SU-DHL-6 (cell line): ENCODE data around the gene PCDHGA10.
"Not testable (repeated sequence)": the region's sequence is repeated elsewhere in the genome, so short reads cannot be mapped to it uniquely, and the experiment has no call there.

Experiments used
- H2AFZ ChIP-seq: fragments of 200-600 bp; sonication (generic); 2 replicates; pipeline ENCODE4 v1.6.1; 2014; ENCODE audit warnings: low read depth, mild to moderate bottlenecking, moderate library complexity, mixed read lengths, antibody characterized with exemption, low read length; ENCODE audit not compliant: severe bottlenecking
- H3F3A ChIP-seq: fragments of 200-600 bp; shearing (Covaris generic); 2 replicates; pipeline ENCODE4 v1.6.0; 2016; ENCODE audit warnings: antibody characterized with exemption, mild to moderate bottlenecking; ENCODE audit not compliant: insufficient read depth
- H3K27ac ChIP-seq: fragments of 200-600 bp; sonication (generic); 2 replicates; pipeline ENCODE4 v1.5.1; 2016; ENCODE audit warnings: low read depth, mild to moderate bottlenecking, low read length, moderate library complexity, mixed read lengths
- H3K27me3 ChIP-seq: fragments of 200-600 bp; sonication (generic), shearing (Covaris generic); 2 replicates; pipeline ENCODE4 v1.6.0; 2014; ENCODE audit warnings: mild to moderate bottlenecking, low read length
- H3K36me3 ChIP-seq: fragments of 200-600 bp; sonication (generic); 2 replicates; pipeline ENCODE4 v1.6.1; 2014; ENCODE audit warnings: mild to moderate bottlenecking, low read length, mixed read lengths
- H3K4me2 ChIP-seq: fragments of 300-600, 200-600 bp; shearing (Covaris generic), sonication (generic); 2 replicates; pipeline ENCODE4 v1.6.0; 2014; ENCODE audit warnings: low read length, low read depth, mild to moderate bottlenecking; ENCODE audit not compliant: poor library complexity, severe bottlenecking
- H3K4me3 ChIP-seq: fragments of 200-600 bp; sonication (generic); 2 replicates; pipeline ENCODE4 v1.5.1; 2014; ENCODE audit warnings: antibody characterized with exemption, low read length, mild to moderate bottlenecking, mixed read lengths; ENCODE audit not compliant: insufficient read depth, poor library complexity, severe bottlenecking
- H3K79me2 ChIP-seq: fragments of 200-600 bp; sonication (generic); 2 replicates; pipeline ENCODE4 v1.6.1; 2014; ENCODE audit warnings: mild to moderate bottlenecking, low read length, moderate library complexity; ENCODE audit not compliant: insufficient read depth
- H3K9ac ChIP-seq: fragments of 200-600 bp; sonication (generic); 2 replicates; pipeline ENCODE4 v1.7.0; 2014; ENCODE audit warnings: mild to moderate bottlenecking, low read length
- H3K9me2 ChIP-seq: fragments of 200-600 bp; sonication (generic); replicated peaks from 2 replicates; pipeline ENCODE4 v1.6.1; 2014; ENCODE audit warnings: low read length; ENCODE audit not compliant: insufficient read depth
- H3K9me3 ChIP-seq: fragments of 200-600 bp; sonication (generic); 2 replicates; pipeline ENCODE4 v1.6.1; 2014; ENCODE audit warnings: low read length, mixed read lengths; ENCODE audit not compliant: insufficient read depth
- H4K20me1 ChIP-seq: fragments of 200-600 bp; sonication (generic); 2 replicates; pipeline ENCODE4 v1.6.1; 2014; ENCODE audit warnings: low read depth, mild to moderate bottlenecking, antibody characterized with exemption, low read length, moderate library complexity, mixed read lengths
- EZH2phosphoT487 ChIP-seq: fragments of 200-600 bp; sonication (generic), shearing (Covaris generic); conservative IDR thresholded peaks from 2 replicates; pipeline ENCODE4 v1.6.1; 2018; ENCODE audit warnings: mild to moderate bottlenecking, antibody characterized with exemption, low read length, moderate library complexity, mixed read lengths
- TF ChIP-seq, protein P1 (sequence below): fragments of 200-600 bp; sonication (generic); IDR thresholded peaks from one replicate; pipeline ENCODE4 v1.5.1; 2017; ENCODE audit warnings: antibody characterized with exemption, mild to moderate bottlenecking, low read length, moderate library complexity; ENCODE audit not compliant: insufficient read depth, poor library complexity, severe bottlenecking

PCDHGA10 gene

DNA sequence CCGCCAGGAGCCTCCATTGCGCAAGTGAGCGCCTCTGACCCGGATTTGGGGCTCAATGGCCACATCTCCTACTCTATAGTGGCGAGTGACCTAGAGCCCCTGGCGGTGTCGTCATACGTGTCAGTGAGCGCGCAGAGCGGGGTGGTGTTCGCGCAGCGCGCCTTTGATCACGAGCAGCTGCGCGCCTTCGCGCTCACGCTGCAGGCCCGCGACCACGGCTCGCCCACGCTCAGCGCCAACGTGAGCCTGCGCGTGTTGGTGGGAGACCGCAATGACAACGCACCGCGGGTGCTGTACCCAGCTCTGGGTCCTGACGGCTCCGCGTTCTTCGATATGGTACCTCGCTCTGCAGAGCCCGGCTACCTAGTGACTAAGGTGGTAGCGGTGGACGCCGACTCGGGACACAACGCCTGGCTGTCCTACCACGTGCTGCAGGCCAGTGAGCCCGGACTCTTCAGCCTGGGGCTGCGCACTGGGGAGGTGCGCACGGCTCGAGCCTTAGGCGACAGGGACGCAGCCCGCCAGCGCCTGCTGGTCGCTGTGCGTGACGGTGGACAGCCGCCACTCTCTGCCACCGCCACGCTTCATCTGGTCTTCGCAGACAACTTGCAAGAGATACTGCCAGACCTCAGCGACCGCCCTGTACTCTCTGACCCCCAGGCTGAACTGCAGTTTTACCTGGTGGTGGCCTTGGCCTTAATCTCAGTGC lies 3.0 kb upstream of the PCDHGA10 start:
- Histone ChIP-seq H3K9me2 (no peaks in the 10 kb centered on the region), H3F3A (no peaks in the 10 kb centered on the region), H3K79me2 (peaks cover 3% of the 10 kb centered on the region; the same call in 1 of the 2 replicates), H2AFZ (no peak overlapping the region), H3K36me3 (peaks cover 12% of the 10 kb centered on the region), H3K4me2 (no peak overlapping the region), H3K27me3 (no peaks in the 10 kb centered on the region), H3K9me3 (peaks cover 21% of the 10 kb centered on the region; the same call in 1 of the 2 replicates), H3K4me3 (no peak overlapping the region), H4K20me1 (no peaks in the 10 kb centered on the region), H3K27ac (no peak overlapping the region), H3K9ac (no peak overlapping the region)
- TF ChIP-seq, protein P1, sequence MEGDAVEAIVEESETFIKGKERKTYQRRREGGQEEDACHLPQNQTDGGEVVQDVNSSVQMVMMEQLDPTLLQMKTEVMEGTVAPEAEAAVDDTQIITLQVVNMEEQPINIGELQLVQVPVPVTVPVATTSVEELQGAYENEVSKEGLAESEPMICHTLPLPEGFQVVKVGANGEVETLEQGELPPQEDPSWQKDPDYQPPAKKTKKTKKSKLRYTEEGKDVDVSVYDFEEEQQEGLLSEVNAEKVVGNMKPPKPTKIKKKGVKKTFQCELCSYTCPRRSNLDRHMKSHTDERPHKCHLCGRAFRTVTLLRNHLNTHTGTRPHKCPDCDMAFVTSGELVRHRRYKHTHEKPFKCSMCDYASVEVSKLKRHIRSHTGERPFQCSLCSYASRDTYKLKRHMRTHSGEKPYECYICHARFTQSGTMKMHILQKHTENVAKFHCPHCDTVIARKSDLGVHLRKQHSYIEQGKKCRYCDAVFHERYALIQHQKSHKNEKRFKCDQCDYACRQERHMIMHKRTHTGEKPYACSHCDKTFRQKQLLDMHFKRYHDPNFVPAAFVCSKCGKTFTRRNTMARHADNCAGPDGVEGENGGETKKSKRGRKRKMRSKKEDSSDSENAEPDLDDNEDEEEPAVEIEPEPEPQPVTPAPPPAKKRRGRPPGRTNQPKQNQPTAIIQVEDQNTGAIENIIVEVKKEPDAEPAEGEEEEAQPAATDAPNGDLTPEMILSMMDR = no peak
- no peak for TF ChIP-seq EZH2phosphoT487

- H3K27ac ChIP-seq = no peak overlapping the region
- H3K4me2 ChIP-seq = no peak overlapping the region
- peaks cover 26% of the 10 kb centered on the region; the same call in 1 of the 2 replicates for H3K9me3 ChIP-seq
- no peaks in the 10 kb centered on the region for H4K20me1 ChIP-seq
- no peak overlapping the region for H3K9ac ChIP-seq
- H3K9me2 ChIP-seq = no peaks in the 10 kb centered on the region
- H3K79me2 ChIP-seq = 0 out of 2 replicates have a peak, but pooled peaks cover 3% of the 10 kb centered on the region
- 0 out of 2 replicates have a peak, but pooled peaks cover 5% of the 10 kb centered on the region for H3F3A ChIP-seq
- no peak for TF ChIP-seq EZH2phosphoT487
- TF ChIP-seq, protein P1 = no peak
- H3K36me3 ChIP-seq = peaks cover 7% of the 10 kb centered on the region
- H3K4me3 ChIP-seq = no peak overlapping the region
- H3K27me3 ChIP-seq = no peaks in the 10 kb centered on the region
- H2AFZ ChIP-seq = no peak overlapping the region
These were observed 1.2 kb upstream of the PCDHGA10 start for GRCh38 chr5:141411575-141411974.

DNA sequence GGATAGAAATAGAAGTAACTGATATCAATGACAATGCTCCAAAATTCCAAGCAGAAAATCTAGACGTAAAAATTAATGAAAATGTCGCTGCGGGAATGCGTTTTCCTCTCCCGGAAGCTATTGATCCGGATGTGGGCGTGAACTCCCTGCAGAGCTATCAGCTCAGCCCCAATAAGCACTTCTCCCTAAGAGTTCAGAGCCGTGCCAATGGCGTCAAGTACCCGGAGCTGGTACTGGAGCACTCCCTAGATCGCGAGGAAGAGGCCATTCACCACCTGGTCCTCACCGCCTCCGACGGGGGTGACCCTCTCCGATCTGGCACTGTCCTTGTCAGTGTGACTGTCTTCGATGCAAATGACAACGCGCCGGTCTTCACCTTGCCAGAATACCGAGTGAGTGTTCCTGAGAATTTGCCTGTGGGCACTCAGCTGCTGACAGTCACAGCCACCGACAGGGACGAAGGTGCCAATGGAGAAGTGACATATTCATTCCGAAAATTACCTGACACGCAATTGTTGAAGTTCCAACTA lies 818 bp downstream of the PCDHGA10 start:
- Histone ChIP-seq H3F3A (0 out of 2 replicates have a peak, but pooled peaks cover 5% of the 10 kb centered on the region), H3K4me2 (no peak overlapping the region), H3K9ac (no peak overlapping the region), H3K36me3 (no peaks in the 10 kb centered on the region), H3K9me2 (no peaks in the 10 kb centered on the region), H4K20me1 (no peaks in the 10 kb centered on the region), H3K27me3 (no peaks in the 10 kb centered on the region), H3K4me3 (no peak overlapping the region), H3K9me3 (peaks cover 12% of the 10 kb centered on the region; the same call in 1 of the 2 replicates), H2AFZ (no peak overlapping the region), H3K27ac (no peak overlapping the region), H3K79me2 (0 out of 2 replicates have a peak, but pooled peaks cover 3% of the 10 kb centered on the region)
- TF ChIP-seq EZH2phosphoT487 = no peak
- TF ChIP-seq, protein P1 = no peak

DNA sequence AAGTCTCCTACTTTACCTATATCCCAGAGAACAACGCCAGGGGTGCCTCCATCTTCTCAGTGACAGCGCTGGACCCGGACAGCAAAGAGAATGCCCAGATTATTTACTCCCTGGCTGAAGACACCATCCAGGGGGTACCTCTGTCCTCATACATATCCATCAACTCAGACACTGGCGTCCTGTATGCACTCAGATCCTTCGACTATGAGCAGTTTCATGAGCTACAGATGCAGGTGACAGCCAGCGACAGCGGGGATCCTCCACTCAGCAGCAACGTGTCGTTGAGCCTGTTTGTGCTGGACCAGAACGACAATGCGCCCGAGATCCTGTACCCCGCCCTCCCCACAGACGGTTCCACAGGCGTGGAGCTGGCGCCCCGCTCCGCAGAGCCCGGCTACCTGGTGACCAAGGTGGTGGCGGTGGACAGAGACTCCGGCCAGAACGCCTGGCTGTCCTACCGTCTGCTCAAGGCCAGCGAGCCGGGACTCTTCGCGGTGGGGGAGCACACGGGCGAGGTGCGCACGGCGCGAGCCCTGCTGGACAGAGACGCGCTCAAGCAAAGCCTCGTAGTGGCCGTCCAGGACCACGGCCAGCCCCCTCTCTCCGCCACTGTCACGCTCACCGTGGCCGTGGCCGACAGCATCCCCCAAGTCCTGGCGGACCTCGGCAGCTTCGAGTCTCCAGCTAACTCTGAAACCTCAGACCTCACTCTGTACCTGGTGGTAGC lies 1.9 kb downstream of the PCDHGA10 start:
- not testable (repeated sequence) for H3K4me3 ChIP-seq, H3K27ac ChIP-seq, H4K20me1 ChIP-seq, H3K9ac ChIP-seq, H3K4me2 ChIP-seq, H3K9me3 ChIP-seq, H3K36me3 ChIP-seq, H3F3A ChIP-seq, H3K79me2 ChIP-seq, H2AFZ ChIP-seq, H3K27me3 ChIP-seq, H3K9me2 ChIP-seq

GRCh38 chr5:141415275-141415618 lies 2.5 kb downstream of the PCDHGA10 start:
- peaks cover 10% of the 10 kb centered on the region; the same call in 1 of the 2 replicates for H3K9me3 ChIP-seq
- not testable (repeated sequence) for H3K4me2 ChIP-seq, H3K4me3 ChIP-seq, H3K9me2 ChIP-seq, H3K36me3 ChIP-seq, H4K20me1 ChIP-seq, H3K27me3 ChIP-seq, H3K27ac ChIP-seq, H3K79me2 ChIP-seq, H2AFZ ChIP-seq, H3K9ac ChIP-seq, H3F3A ChIP-seq
